Putamen (tissue), 1 donor: ENCODE measurements around the gene KIAA0586.
A peak's percentile ranks its signal among the peaks of the same experiment; 100 is the strongest.

Source experiments
- DNase-seq: peaks from one replicate; pipeline ENCODE4 v3.0.0-alpha.2; 2016; ENCODE audit warnings: low spot score

The KIAA0586 gene

DNA sequence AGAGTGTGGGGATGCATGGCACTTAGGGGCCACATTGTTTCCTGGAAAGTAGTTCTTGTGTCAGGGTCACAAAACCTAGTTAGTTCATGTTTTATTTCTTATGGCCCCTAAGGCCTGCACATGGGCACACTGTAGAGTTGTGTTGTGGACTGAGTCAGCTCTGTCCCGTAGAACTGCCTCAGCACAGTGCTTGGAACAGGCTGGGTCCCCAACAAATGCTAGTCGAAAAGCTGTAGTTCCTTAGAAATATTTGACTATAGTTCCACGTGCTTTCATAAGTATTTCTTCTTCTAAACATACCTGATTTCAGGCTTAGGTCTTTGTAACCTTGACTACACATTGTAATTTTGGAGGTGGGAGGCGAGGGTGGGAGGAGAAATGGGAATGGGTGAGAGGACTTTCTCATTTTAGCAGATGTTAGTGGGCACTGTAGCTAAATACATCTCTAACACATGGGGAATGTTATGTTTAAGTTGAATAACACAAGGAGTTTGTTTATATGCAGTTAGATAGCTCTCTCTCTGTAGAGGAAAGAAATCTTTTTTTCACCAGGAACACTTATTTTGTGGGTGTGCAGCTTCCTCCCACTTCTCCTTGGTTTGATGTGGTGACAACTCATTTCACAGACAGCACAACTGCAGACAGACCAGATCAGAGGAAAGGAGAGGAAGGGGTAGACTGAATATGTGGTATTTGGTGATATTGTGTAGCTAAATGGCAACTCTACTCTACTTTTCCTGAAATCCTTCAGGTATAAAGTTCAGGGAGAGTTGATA, 170.7 kb downstream of the KIAA0586 start:
- peak; percentile 43 for DNase-seq

GRCh38 chr14:58598804-58599525, 171.4 kb downstream of the KIAA0586 start:
- peak; percentile 11 for DNase-seq

- DNase-seq: no peak
These were observed 172.2 kb downstream of the KIAA0586 start for GRCh38 chr14:58599707-58600106.
